Right renal pelvis (tissue), 4 donors: ENCODE measurements around the gene IRF2. TPM values are rescaled to one million over a fixed set of nuclear protein-coding genes. Genes with fewer than 3 reads are reported as not detected.

Experiments used
- DNase-seq, 4 donors: peaks; one replicate each; pipeline ENCODE4 v3.0.0-alpha.2; 2013; ENCODE audit warnings: low read depth in 4 of 4, low spot score in 3 of 4, missing footprints in 1 of 4
- polyA plus RNA-seq, 4 donors: library from polyadenylated mRNA; unstranded; fragments of 120-200 nt; gene quantifications; one replicate each; pipeline ENCODE4 v1.2.1, GENCODE V29; 2013; ENCODE audit not compliant: insufficient read length in 4 of 4

IRF2 gene
- polyA plus RNA-seq, 4 donors, result 31.6 to 39.6 (median 36.2) TPM

DNA sequence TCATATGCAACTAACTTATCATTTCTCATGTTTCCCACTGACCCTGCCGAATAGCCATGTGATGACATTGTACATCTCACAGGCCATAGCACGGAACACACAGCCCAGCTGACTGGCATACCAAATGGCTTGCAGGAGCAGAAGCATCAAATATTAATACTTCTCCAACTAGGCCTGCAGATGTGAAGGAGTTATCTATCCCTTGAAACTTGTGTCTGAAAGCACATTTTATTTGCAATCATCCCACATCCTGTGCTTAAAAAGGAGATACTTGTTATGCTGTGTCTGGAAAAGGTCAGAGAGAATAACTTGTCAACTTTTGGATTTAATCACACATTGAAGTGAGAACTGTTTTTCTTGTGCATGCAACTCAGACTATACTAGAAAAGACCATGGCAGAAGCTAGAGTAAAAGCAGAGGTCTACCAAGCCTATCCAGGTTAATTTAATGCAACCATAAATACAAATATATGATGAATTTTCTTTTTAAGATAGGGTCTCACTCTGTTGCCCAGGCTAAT lies 100.4 kb downstream of the IRF2 start:
- DNase-seq, result no peak

GRCh38 chr4:184371390-184371787 lies 103.0 kb downstream of the IRF2 start:
- no peak for DNase-seq

GRCh38 chr4:184370711-184371389 lies 103.5 kb downstream of the IRF2 start:
- no peak for DNase-seq

DNA sequence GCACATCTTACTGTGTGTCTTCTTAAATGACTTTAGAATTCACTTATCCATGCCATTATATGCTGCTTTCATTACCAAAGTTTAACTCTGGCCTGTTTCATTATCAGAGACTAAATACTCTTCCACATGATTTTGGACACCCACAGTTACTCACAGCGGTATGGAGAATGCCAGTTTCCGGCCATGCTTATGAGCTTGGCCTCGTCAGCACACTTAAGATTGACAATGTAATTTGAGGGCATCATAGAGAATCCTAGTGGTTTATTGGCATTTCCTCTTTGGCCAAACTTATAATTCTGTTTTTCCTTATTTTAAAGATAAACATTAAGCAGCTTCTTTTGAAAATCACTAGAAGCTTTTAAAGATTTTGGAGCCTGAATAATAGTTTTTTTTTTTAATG lies 104.5 kb downstream of the IRF2 start:
- DNase-seq, result no peak

DNA sequence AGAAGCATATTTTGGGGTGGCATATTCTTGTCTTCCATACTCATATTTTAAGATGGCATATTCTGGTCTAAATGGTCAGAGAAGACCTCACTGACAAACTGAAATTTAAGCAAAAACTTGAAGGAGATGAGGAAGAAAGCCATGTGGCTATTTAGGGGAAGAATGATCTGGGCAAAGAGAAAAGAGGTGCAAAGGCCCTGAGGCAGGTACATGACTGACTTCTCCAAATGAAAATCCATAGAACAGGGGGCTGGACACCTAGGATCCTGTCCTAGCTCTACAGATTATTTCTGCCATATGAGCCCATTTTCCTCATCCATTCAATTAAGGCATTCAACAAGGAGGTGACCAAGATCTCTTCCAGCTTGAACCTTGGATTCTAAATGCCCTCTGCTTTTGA lies 105.6 kb downstream of the IRF2 start:
- no peak for DNase-seq

DNA sequence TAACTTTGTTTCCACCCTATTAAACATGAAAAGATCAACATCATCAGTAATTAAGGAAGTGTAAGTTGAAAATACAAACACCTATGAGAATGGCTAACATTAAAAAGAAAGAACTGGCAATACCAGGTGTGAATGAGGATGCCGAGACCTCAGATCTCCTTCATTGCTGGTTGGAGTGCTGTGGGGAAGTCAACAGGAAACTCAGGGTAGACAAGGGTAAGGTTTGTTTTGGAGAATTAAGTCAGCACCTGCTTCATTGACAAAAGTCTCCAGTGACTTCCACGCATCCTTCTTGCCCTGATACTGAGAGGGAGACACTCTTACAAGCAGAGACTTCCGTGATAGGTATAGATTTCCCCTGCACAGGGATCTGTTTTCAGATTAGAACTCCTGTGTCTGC lies 106.1 kb downstream of the IRF2 start:
- DNase-seq, result no peak

DNA sequence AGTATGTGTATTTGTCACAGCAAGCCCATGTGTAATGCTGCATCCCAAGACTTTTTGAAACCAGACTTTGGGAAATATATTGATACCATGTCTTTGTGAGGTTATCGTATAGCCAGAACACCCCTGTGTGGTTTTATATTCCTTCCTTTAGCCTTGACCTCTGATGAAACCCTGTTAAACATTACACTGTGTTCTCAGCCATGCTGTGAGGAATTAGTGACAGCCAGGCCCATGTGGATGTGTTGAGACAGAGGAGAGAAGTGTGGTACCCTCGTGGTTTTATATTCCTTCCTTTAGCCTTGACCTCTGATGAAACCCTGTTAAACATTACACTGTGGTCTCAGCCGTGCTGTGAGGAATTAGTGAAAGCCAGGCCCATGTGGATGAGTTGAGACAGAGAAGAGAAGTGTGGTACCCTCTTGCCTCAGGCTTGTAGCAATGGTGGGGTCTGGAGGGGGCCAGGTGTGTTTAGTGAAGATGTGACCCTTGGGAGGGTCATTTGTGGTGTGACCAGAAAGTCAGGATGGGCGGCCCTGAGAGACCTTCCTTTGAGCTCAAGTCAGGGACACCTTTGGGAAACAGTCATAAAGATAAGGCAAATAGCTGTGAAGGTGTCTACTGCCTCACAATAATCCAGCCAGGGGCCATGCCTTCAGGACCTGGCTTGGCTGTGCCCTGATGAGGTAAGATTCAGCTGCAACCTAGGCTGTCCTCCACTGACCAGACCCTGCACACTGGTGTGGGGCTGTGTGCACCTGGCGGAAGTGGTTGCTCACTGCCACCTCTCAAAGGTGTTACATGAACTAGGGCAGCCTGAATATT lies 110.0 kb downstream of the IRF2 start:
- DNase-seq, result no peak

DNA sequence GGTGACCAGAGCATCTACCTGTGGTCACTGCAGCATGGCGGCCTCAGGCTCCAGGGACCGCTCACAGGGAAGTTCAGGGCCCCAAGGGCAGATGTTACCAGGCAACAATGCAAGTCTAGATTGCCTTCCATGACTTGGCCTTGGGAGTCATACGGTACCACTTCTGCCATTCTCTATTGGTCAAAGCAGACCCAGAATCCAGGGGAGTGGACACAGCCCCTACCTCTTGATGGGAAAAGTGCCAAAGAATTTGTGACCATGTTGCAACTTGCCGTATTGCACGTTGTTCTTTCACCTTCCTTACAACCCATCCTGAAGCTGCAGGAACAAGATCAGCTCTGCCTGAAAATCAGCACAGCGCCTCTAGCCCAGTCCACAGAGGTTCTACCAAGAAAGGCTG lies 111.1 kb downstream of the IRF2 start:
- DNase-seq, result no peak

DNA sequence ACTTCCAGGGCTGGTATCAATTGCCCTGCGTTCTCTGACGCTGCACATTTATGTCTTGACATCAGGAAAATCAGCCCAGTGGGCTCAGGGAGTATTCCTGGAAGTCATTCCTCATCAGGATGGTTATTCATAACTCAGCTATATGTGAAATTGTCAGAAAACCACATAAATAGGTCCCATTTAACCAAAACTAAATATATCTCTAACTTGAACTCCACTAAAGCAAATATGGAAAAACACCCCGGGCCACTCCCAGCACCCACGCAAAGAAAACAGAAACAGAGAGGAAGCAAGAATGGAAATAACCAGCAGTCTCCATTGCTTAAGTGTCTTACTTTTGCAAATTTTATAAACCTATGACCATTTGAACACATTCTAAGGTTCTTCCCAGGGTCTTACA lies 112.0 kb downstream of the IRF2 start:
- no peak for DNase-seq

DNA sequence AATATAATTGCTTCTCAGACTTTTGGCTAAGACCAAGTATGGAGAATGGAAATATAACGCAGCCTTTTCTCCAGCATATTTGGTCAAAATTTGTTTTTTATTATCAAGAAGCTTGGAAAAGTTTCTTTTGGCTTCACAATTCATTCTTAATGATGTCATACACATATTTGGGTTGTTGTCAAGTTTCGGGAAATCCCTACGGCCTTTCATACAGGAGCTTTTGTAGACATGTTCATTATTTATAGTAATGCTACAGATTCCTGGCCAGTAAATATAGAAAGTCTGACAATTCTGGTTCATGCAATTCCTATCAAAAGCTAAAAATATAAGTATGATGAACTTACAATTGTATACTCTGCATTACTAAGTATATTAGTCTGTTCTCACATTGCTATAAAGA lies 112.9 kb downstream of the IRF2 start:
- no peak for DNase-seq

DNA sequence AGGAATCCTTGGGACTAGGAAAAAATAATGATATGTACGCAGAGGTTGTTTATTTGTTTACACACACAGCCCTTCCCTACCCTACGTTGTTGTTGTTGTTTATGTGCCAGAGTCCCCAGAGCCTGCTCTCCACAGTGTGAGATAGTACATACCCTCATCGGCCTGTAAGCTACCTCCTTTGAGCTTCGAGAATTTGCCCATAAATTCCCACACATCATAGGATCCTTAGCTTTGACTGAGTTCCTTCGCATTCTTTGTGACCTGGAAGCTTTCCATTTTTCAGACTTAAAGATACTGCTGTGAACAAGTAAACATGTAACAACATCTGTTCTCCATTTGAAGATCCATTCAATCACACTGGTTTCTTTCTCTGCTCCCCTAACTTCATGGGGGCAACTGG lies 114.5 kb downstream of the IRF2 start:
- no peak for DNase-seq

GRCh38 chr4:184358521-184359232 lies 115.7 kb downstream of the IRF2 start:
- no peak for DNase-seq

- no peak for DNase-seq
Measured at GRCh38 chr4:184357772-184358171, 116.6 kb downstream of the IRF2 start.

GRCh38 chr4:184357165-184357564 lies 117.2 kb downstream of the IRF2 start:
- DNase-seq, result no peak

DNA sequence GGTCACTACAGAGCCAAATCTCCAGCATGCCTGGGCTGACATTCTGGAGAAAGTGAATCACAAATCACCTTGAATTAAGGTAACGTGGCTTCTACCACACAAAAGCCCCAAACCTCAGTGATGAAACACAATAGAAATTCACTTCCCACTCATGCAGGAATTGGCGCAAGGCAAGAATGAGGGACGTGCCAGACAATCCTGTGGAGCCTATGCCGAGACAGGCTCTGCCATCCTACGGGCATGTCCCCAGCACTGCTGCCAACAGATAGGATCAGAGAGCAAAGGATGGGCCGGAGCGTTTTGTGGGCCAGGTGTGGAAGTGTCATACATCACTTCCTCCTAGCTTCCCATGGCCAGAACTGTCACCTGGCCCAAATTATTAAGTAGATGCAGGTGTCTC lies 118.0 kb downstream of the IRF2 start:
- DNase-seq, result no peak

DNA sequence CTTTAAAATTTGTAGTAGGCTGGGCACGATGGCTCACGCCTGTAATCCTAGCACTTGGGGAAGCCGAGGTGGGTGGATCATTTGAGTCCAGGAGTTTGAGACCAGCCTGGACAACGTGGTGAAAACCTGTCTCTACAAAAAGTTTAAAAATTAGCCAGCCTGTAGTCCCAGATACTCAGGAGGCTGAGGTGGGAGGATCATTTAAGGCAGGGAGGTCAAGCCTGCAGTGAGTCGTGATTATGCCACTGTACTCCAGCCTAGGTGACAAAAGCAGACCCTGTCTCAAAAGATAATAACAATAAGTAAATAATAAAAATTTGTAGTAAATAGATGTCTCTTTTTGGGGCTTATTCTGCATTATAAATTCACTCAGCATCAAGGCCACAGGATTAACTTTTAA lies 118.5 kb downstream of the IRF2 start:
- no peak for DNase-seq

- peak in 3 of 4 donors; percentile 57 to 73 (median 67) for DNase-seq
Measured at GRCh38 chr4:184355111-184355604, 119.2 kb downstream of the IRF2 start.

DNA sequence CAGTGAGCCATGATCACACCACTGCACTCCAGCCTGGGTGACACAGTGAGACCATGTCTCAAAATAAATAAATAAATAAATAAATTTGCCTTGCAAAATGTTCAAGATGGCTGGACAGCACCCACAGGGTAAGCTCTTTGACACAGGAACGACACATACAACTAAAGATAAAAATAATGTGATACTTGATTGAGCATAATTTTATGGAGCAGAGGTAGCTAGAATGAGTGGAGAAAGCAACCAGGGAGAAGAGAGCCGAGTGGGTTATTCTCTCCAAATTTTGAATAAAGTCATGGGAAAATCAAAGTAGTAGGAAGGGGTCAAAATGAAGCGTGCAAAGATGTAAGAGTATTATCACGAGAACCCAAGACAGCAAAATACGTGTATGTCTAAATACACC lies 121.5 kb downstream of the IRF2 start:
- no peak for DNase-seq

- no peak for DNase-seq
Measured at GRCh38 chr4:184351560-184352451, 122.5 kb downstream of the IRF2 start.

GRCh38 chr4:184350964-184351363 lies 123.4 kb downstream of the IRF2 start:
- no peak for DNase-seq
